ENCODE results near the gene TRPC6. TPM values are rescaled to one million over a fixed set of nuclear protein-coding genes. Genes with fewer than 3 reads are reported as not detected.

The TRPC6 gene
- total RNA-seq, 4 donors from 2014 or later = 55.5 to 77.3 (median 65.8) TPM

DNA sequence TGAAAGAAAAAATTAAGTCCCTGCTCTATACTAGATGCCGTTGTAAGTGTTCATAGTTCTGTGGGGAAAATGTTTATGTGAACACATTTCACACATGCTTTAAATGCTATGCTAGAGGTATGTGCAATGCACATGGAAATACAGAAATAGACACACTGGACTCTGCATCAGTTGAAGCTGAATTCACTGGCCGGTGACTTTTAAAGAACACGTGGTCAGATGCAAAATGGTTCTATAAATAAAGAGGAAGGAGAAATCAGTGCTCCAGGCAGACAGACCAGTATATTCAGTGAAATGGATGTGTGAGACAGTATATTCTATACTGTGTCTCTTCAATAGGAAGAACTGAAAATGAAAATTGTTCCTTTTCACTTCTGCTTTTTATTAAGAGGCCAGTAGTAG is 29.9 kb downstream of the TRPC6 start:
- DNase-seq (ENCODE audit: extremely low spot score) = no peak
- intact Hi-C loops (cut with DNase I) = no loop called here

DNA sequence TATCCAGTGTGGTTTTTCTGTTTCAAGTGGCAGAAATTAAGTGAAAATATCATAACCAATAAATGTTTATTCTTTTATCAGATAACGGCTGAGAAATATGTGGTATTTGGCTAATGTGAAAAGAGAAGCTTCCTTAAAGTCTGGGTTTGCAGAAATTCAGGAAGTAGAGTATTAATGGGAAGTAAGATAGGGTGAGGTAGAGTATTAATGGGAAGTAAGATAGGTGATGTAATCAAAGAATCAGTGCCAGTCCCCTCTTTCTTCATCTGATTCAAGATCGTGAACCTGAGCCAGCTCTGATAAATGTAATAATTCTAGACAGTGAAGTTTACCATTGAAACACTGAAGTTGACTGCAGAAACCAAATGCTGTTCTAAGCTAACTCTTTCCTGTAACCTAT is 30.9 kb downstream of the TRPC6 start:
- Histone ChIP-seq H3K27ac (replicated peaks in 1 of 4) (peak overlapping the region in 3 of 4 donors; percentile 1 to 41 (median 5)), H3K4me1 (peaks cover 0 to 33% (median 26%) of the 10 kb centered on the region in 4 donors), H3K36me3 (no peaks in the 10 kb centered on the region), H3K4me3 (no peak overlapping the region), H3K27me3 (no peaks in the 10 kb centered on the region), H3K9me3 (no peaks in the 10 kb centered on the region)
- TF ChIP-seq EP300 (IDR thresholded peaks at IDR 0.05) = no peak
- TF ChIP-seq, protein P1, sequence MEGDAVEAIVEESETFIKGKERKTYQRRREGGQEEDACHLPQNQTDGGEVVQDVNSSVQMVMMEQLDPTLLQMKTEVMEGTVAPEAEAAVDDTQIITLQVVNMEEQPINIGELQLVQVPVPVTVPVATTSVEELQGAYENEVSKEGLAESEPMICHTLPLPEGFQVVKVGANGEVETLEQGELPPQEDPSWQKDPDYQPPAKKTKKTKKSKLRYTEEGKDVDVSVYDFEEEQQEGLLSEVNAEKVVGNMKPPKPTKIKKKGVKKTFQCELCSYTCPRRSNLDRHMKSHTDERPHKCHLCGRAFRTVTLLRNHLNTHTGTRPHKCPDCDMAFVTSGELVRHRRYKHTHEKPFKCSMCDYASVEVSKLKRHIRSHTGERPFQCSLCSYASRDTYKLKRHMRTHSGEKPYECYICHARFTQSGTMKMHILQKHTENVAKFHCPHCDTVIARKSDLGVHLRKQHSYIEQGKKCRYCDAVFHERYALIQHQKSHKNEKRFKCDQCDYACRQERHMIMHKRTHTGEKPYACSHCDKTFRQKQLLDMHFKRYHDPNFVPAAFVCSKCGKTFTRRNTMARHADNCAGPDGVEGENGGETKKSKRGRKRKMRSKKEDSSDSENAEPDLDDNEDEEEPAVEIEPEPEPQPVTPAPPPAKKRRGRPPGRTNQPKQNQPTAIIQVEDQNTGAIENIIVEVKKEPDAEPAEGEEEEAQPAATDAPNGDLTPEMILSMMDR (IDR thresholded peaks at IDR 0.05) = no peak
- no peak for TF ChIP-seq POLR2A (IDR thresholded peaks at IDR 0.05; ENCODE audit: low read depth)
- TF ChIP-seq POLR2AphosphoS5 (IDR thresholded peaks at IDR 0.05) = no peak
- DNase-seq (ENCODE audit: extremely low spot score) = no peak
- 22% methylated on average over 2 of the region's 2 CpGs for WGBS
- intact Hi-C loops (cut with DNase I) = no loop called here

More for the DNA sequence above, 29.9 kb downstream of the TRPC6 start:
- TF ChIP-seq EP300 (IDR thresholded peaks at IDR 0.05) = no peak
- TF ChIP-seq POLR2AphosphoS5 (IDR thresholded peaks at IDR 0.05) = no peak
- no peak for TF ChIP-seq POLR2A (IDR thresholded peaks at IDR 0.05; ENCODE audit: low read depth)
- TF ChIP-seq, protein P1 (IDR thresholded peaks at IDR 0.05) = no peak
- Histone ChIP-seq H3K4me1 (peaks cover 0 to 33% (median 26%) of the 10 kb centered on the region in 4 donors), H3K27ac (replicated peaks in 1 of 4) (peak overlapping the region in 3 of 4 donors; percentile 1 to 41 (median 12)), H3K27me3 (no peaks in the 10 kb centered on the region), H3K9me3 (no peaks in the 10 kb centered on the region), H3K36me3 (no peaks in the 10 kb centered on the region), H3K4me3 (no peak overlapping the region)
- WGBS = 26% methylated on average over 3 of the region's 3 CpGs

DNA sequence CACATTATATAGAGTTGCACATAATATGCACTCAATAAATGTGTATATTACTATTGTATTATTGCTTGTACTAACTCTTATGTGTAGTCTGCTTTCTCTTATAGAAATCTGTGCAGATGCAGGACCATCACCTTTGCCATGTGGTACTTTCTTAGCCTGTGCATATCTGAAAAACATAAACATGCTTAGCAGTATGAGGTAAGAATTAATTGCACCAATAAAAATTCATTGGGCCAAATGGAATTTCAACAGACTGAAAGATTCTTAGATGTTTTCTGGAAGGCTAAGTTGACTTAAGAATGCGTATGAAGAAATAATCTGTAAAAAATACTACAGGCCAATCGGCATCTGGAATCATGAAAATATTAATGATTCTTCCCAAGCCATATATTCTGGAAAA is 55.3 kb downstream of the TRPC6 start:
- no peaks in the 10 kb centered on the region for H3K36me3 ChIP-seq
- DNase-seq (ENCODE audit: extremely low spot score) = no peak
- intact Hi-C loops (cut with DNase I) = no loop called here
- H3K4me1 ChIP-seq = peaks cover 0 to 5% (median 2%) of the 10 kb centered on the region in 4 donors
- H3K9me3 ChIP-seq = no peaks in the 10 kb centered on the region
- 80% methylated on average over 2 of the region's 2 CpGs for WGBS
- no peak overlapping the region for H3K4me3 ChIP-seq
- no peak overlapping the region for H3K27ac ChIP-seq (replicated peaks in 1 of 4)
- no peaks in the 10 kb centered on the region for H3K27me3 ChIP-seq
- TF ChIP-seq POLR2A (IDR thresholded peaks at IDR 0.05; ENCODE audit: low read depth) (no peak), POLR2AphosphoS5 (IDR thresholded peaks at IDR 0.05) (no peak), EP300 (IDR thresholded peaks at IDR 0.05) (no peak)
- TF ChIP-seq, protein P1 (IDR thresholded peaks at IDR 0.05) = no peak

DNA sequence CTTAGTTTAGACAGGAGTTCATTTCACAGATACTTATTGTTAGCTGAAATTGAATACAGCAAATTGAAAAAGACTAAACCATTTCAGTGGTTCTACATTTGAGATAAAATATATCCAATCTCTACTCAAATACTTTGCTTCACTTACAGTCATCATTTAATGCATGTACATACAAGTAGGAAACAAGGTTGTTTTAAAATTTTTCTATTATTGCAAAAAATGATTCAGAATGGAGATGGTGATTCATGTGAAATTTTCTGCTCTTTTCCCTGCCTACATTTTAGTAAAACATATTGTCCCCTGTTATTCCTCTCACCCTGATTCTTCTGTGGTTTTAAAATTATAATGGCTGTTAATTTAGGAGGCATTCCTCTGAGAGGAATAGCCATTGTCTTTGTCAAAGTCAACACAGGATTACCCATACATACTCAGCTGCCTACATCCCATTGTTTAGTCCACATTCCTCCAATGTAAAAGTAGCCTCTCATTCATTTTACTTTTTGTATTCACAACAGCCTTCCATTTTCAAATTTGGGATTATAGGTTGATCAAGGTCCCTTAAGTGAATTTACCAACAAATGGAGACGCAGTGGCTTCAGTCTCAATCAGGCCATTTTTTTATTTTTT is 60.1 kb downstream of the TRPC6 start:
- WGBS = 0% methylated on average over 1 of the region's 1 CpG
- no peak for TF ChIP-seq POLR2A (IDR thresholded peaks at IDR 0.05; ENCODE audit: low read depth)
- no peak for TF ChIP-seq EP300 (IDR thresholded peaks at IDR 0.05)
- no peak for TF ChIP-seq POLR2AphosphoS5 (IDR thresholded peaks at IDR 0.05)
- TF ChIP-seq, protein P1 (IDR thresholded peaks at IDR 0.05) = no peak
- no peak for DNase-seq (ENCODE audit: extremely low spot score)

DNA sequence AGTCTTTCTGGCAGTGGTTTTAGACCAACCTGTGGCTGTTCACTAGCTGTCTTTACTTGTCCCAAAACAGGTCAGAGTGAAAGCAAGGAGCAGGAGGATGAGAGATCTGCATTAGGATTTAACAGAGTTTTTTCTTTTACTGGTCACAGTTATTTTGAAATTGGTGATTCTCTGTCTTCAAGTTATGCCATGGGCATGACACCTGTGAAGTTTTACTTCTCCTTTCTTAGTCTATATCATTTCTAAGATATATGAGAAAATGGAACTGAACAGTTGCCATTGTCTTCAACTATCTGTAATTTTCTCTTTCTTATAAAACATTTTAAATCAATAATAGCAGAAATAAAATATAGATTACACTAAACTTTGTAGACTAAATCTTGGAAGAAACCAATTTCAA is 60.6 kb downstream of the TRPC6 start:
- intact Hi-C loops (cut with DNase I) = no loop called here
- no peaks in the 10 kb centered on the region for H3K4me1 ChIP-seq
- H3K27me3 ChIP-seq = no peaks in the 10 kb centered on the region
- H3K4me3 ChIP-seq = no peak overlapping the region
- H3K9me3 ChIP-seq = no peaks in the 10 kb centered on the region
- H3K27ac ChIP-seq (replicated peaks in 1 of 4) = no peak overlapping the region
- TF ChIP-seq POLR2A (IDR thresholded peaks at IDR 0.05; ENCODE audit: low read depth) (no peak), POLR2AphosphoS5 (IDR thresholded peaks at IDR 0.05) (no peak)
- H3K36me3 ChIP-seq = no peaks in the 10 kb centered on the region
- DNase-seq (ENCODE audit: extremely low spot score) = no peak

More for the DNA sequence above, 60.1 kb downstream of the TRPC6 start:
- intact Hi-C loops (cut with DNase I) = no loop called here
- H3K27ac ChIP-seq (replicated peaks in 1 of 4) = no peak overlapping the region
- no peaks in the 10 kb centered on the region for H3K27me3 ChIP-seq
- H3K4me1 ChIP-seq = no peaks in the 10 kb centered on the region
- no peaks in the 10 kb centered on the region for H3K9me3 ChIP-seq
- no peak overlapping the region for H3K4me3 ChIP-seq
- H3K36me3 ChIP-seq = no peaks in the 10 kb centered on the region

All from esophagus muscularis mucosa (tissue), 4 donors.